ENCODE data around the gene PEAK1.

PEAK1 gene

GRCh38 chr15:77052556-77052955, 367.3 kb downstream of the PEAK1 start:
- H3K36me3 ChIP-seq (ENCODE audit: low read length): no peaks in the 10 kb centered on the region
- no peak overlapping the region for H3K27ac ChIP-seq (ENCODE audit: low read depth, low read length)
- H4K20me1 ChIP-seq (ENCODE audit: low read depth, low read length): no peaks in the 10 kb centered on the region
- no peaks in the 10 kb centered on the region for H3K27me3 ChIP-seq (ENCODE audit: low read length)
- H3K9ac ChIP-seq (ENCODE audit: low read length): no peak overlapping the region
- H3K79me2 ChIP-seq (ENCODE audit: insufficient read depth, low read length): no peaks in the 10 kb centered on the region
- H3K9me2 ChIP-seq (replicated peaks; ENCODE audit: insufficient read depth, low read length): no peaks in the 10 kb centered on the region
- H3K4me3 ChIP-seq (ENCODE audit: insufficient read depth, low read length, poor library complexity, severe bottlenecking): no peak overlapping the region
- H3K4me2 ChIP-seq (ENCODE audit: low read depth, low read length, poor library complexity, severe bottlenecking): no peak overlapping the region
- H3F3A ChIP-seq (ENCODE audit: insufficient read depth): no peaks in the 10 kb centered on the region
- H2AFZ ChIP-seq (ENCODE audit: low read depth, low read length, severe bottlenecking): no peak overlapping the region
- no peaks in the 10 kb centered on the region for H3K9me3 ChIP-seq (ENCODE audit: insufficient read depth, low read length)
- TF ChIP-seq EZH2phosphoT487 (conservative IDR thresholded peaks at IDR 0.05; ENCODE audit: low read length) (no peak), CTCF (IDR thresholded peaks at IDR 0.05; ENCODE audit: insufficient read depth, low read length, poor library complexity, severe bottlenecking) (no peak)

Measured in SU-DHL-6 (cell line).